SKM-1 (cell line): Measurements from ENCODE around the gene GNB5.
A peak's percentile ranks its signal among the peaks of the same experiment; 100 is the strongest.
"Not testable (repeated sequence)": the region's sequence is repeated elsewhere in the genome, so short reads cannot be mapped to it uniquely, and the experiment has no call there.

Experiments
- DNase-seq: peaks from one replicate; lab custom pipeline; 2025; ENCODE audit not compliant: unreplicated experiment; lab: John Stamatoyannopoulos, UW

The GNB5 gene

DNA sequence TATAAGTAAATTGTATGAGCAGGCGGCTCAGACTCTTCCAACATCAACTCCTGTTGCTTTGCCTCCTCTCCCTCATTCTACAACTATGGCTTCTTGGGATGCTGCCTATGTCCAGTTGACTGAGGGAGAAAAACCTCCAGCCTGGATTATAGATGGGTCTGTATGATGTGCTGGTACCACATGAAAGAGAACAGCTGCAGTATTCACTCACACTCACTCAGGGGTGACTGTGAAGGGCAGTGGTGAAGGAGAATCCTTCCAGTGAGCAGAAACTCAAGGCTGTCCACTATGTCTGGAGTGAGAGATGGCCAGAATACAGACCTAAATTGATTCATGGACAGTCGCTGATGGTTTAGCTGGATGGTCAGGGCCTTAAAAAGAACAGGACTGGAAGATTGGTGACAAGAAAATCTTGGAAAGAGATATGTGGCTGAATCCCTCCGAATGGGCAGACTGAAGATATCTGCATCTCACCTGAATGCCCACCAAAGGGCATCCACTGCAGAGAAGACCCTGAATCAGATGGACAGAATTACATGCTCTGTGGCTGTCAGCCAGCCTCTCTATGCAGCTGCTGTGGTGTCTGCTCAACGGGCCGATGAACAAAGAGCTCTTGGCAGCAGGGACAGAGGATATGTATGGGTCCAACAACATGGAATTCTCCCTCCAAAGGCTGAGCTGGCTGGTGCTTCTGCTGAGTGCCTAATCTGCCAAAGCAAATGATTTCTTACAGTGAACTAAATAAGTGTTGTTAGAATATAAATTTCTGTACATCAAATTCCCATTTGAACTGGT, 76.7 kb downstream of the GNB5 start:
- DNase-seq, result no peak

DNA sequence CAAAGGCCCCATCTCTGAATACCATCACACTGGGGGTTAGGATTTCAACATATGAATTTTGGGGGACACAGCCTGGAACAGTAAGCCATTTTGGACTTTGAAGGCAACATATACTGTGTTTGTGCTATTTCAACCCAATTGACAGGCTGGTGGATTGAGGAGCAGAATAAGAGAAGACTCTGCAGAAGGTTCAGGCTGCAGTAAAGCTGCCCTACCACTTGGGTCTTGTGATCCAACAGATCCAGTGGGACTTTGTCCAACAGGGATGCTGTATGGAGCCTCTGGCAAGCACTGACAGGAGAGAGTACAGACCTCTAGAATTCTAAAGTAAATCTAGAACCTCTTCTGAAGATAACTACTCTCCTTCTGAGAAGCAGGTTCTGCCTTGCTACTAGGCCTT, 77.5 kb downstream of the GNB5 start:
- DNase-seq, result no peak

DNA sequence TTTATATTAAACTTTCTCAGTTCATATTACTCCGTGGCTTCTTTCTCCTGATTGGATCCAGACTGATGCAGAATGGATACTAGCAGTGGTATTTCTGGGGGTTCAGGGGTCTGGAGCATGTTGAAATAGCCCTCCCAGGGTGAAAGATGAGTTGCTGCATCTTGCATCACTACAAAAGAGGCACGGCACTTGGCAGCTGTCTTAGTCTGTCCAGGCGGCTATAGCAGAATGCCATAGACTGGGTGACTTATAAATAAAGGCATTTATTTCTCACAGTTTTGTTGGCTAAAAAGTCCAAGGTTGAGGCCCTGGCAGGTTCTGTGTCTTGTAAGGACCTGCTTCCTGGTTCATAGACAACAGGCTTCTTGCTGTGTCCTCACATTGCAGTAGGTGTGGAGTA, 78.0 kb downstream of the GNB5 start:
- DNase-seq, result no peak

DNA sequence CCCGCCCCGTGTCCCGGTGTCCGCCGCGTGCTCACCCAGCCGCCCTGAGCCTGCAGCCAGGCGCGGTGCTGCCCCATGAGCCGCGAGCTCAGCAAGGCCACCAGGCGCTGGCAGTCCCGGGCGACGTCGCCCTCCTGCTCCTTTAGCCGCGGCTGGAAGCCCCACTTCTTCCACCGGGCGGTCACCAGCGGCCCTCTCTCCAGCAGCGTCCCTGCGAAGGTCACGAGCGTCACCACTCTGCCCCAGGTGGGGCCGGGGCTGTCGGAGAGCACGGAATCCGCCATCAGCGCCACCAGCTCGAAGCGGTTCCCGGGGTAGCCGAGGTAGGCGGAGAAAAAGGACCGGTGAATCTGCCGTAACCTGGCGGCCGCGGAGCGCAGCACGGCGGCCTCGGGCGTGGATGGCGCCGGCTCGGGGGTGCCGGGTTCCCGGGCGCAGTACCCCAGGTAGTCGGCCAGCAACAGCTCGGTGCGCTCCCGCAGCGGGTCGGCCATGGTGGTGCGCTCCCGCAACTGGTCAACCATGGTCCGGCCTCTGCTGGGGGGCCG, 78.9 kb downstream of the GNB5 start:
- no peak for DNase-seq

DNA sequence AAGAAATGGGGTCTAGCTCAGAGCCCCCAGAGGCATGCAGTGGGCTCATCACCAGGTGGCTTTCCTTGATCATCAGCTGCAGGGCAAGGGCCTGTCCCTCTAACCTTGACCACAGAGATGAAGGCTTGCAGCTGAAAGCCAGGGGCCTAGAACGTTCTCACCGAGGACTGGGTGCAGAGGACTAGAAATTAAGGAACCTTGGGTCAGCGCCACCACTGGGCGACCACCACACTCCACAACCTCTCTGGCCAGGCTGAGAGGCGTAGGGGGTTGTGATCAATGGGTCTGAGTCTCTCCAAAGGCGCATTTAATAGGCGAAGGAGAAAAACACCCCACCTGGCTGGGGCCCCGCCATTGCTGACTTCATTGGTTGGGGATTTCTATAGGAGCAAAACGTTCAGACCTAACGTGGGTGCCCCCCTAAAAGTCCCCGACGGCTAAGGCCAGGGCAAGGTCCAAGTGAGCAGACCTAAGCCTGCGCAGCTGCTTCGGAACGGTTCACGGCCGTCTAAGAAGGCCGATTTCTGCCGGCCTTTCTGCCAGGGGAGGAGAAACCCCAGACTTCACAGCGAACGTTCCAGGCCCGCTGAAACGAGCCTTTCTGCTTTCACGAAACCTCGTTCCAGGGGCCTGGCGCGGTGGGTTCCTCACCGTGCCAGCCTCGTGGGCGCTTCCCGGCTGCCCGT, 79.5 kb downstream of the GNB5 start:
- DNase-seq, result no peak

DNA sequence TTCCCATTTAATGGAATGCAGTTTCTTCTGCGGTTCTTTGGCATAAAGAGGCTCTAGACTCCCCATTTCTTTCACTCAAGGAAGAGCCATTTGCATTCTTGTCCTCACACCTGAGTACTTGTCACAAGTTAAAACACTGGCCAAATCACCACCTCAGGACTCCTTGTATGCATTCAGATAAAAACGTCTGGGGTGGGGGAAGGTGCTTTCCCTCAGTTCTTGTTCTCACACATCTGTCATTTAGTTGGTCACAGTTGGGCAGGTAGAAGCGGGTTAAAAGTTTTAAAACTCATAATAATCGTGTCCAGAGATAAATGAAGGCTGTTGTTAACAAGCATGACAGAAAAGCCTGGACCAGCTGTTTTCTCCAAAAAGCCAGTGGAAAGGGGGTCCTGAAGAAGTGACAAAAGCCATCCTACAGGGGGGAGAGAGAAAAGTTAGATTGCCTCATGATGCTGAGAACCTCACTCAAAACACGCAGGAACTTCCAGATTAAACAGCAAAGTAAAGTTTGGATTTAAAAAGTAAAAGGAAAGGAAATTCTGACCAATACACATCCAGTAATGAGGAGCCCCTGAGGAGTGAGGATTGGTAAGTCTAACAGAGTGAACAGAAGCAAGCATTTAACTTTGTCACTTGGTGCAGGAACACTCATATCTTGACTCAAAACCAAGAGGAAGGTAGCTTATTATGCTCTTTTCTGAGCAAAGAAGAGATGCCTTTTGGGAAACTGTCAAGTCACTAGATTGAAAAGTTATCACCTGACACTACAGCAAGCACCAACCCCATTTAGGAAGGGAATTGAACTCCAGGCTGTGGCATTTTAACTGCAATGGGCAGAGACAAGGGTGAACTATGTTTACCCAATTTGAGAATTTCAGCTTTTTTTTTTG, 81.4 kb downstream of the GNB5 start:
- no peak for DNase-seq

DNA sequence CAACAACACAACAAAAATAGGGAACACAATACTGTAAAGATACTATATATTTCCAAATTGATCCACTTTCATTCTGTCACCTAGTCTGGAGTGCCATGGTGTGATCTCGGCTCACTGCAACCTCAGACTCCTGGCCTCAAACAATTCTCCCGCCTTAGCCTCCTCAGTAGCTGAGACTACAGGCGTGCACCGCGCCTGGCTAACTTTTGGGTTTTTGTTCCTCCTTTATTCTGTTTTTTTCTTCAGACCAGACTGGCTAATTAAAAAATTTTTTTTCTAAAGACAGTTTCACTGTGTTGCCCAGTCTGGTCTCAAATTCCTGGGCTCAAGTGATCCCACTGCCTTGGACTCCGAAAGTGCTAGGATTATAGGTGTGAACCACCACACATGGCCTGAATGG, 84.0 kb downstream of the GNB5 start:
- DNase-seq, result no peak

DNA sequence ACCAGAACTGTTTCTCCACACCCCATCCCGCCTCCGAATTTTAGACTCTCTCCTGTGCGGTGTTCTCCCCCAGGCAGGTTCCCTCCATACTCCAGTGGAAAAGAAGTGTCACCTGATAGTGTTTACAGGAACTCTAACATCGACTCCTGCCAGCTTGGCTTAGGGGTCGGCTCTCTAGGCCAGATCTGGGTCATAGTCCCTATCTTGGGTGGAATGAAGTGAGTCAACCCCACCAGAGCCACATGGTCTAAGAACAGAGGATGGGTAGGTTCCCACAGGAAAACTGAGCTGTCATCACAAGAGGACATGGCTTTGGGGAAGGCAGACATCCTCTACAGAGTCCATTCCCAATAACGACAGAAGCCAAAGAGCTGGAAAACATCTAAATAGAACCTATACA, 84.6 kb downstream of the GNB5 start:
- DNase-seq, result no peak

DNA sequence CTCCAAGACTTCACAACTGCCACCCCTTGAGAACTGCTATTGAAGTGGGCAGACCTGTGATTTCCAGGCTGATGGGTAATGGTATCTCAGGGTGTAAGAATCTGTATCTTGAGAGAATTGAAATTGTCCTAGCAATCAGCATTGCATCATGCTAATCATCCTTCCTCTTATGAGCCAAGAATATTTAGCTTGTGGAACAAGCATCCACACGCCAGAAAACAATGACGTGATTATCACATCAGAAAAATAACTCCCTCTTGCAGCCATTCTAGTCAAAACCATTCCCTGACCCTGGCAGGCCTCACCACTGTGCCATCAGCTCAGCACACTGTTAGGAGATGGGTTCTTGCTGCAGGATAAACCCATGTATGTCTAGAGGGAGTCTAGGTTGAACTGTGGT, 85.3 kb downstream of the GNB5 start:
- DNase-seq, result no peak

DNA sequence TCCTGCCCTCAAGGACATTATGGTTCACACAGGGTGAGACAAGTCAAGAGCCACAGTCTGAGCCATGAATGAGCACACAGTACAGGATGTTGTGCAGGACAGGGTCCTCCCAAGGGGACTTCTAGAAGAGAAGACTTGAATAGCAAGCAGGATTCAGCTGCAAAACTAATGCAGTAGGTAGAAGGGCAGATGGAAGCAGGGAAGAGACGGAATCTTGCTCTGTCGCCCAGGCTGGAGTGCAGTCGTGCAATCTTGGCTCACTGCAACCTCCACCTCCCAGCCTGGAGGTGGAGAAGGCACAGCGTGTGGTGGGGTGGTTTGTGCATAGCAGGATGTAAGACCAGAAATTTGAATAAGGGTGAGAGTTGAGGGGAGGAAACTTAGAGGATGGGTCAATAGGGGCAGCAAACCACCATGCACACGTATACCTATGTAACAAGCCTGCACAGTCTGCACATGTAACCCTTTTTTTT, 86.6 kb downstream of the GNB5 start:
- DNase-seq, result no peak

DNA sequence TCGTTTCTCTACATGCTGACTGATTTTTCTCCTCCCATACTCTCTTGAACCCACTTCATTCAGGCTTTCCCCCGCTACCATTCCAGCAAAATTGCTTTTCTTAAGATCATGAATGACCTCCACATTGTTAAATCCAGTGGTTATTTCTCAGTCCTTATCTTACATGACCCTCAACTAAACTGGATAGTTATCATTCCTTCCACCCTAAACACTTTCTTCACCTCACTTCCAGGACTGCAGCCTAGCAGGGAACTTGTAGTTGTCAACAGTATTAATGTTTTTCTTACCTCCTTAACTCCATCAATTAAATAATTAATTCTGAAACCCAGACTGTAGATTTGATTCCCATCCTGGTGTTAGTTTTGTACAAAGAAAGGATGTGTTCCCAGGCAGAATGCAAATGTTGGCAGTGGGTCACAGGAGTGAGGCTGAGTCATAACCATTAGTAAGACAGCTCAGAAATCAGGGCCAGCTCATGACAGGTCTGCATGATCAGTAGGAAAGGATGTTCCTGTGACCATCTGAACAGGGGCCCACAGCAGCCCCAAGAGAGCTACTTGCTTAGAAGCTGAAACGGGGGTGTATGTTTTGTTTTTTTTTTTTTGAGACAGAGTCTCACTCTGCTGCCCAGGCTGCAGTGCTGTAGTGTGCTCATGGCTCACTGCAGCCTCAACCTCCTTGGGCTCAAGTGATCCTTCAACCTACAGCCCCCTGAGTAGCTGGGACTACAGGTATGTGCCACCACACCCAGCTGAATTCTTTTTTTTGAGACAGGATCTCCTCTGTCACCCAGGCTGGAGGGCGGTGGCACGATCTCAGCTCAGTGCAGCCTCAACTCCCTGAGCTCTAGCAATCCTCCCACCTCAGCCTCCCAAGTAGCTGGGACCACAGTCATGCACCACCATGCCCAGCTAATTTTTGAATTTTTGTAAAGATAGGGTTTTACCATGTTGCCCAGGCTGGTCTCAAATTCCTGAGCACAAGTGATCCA, 87.7 kb downstream of the GNB5 start:
- DNase-seq, result no peak

DNA sequence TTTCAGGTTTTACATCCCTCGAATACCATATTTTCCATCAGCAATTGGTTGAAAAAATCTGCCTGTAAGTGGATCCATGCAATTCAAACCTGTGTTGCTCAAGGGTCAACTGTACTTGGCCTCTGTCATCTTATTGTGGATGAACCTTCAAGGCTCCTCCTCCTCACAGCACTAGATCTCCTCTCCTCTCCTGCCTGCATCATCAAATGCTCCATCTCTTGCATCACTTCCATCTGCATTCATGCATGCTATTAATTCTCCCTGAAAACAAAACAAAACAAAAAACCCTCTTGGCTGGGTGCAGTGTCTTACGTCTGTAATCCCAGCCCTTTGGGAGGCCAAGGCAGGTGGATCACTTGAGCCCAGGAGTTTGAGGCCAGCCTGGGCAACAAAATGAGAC, 88.7 kb downstream of the GNB5 start:
- DNase-seq, result no peak

DNA sequence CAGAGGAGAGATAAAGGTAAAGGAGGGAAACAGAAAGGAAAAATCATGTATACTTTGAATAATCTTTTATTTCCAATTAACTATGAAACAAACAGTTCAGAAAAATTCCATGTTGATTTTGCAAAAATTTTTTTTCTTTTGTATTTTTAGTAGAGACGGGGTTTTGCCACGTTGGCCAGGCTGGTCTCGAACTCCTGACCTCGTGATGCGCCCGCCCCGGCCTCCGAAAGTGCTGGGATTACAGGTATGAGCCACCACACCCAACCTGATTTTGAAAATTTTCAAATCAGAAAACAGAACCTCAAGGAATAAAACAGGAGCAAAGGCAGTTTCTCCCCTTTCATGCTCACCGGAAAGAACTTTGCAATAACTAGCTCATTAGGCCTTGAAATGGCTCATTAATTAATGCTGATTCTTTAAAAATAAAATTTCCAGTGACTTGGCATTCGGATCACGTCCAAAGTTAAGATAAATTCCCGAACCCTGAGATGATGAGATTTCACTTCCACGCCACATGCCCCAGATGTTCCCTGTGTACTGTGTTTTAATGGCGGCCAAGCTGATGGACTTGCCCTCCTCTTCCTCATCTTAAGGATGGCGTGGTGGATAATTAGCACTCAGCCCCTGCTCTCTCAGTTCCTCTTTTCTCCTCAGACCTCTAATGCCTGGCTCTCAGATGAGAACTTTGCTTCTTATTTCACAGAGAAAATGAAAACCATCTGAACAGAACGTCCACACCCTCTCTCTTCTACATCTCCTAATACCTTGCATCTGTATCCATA, 89.5 kb downstream of the GNB5 start:
- DNase-seq, result peak; percentile 65

DNA sequence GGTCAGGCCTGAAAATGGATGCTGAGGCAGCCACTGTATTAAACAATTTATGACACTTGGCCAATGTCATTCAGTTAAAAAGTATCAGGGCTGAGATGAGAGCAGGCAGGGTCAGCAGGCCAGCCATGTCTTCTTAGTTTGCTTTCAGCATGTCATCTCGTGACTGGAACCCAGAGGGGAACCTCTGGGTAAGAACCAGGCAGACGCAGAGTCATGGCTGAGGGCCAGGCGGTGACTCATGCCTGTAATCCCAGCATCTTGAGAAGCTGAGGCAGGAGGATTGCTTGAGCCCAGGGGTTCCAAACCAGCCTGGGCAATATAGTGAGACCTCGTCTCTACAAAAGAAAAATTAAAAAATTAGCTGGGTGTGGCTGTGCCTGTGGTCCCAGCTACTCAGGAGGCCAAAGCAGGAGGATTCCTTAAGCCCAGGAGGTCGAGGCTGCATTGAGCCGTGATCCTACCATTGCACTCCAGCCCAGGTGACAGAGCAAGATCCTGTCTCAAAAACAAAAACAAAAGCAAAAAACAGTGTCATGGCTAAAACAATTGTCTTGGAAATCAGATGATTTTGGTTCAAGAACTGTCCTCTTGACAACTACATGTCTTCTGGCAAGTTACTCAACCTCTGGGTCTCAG, 90.3 kb downstream of the GNB5 start:
- peak; percentile 15 for DNase-seq

DNA sequence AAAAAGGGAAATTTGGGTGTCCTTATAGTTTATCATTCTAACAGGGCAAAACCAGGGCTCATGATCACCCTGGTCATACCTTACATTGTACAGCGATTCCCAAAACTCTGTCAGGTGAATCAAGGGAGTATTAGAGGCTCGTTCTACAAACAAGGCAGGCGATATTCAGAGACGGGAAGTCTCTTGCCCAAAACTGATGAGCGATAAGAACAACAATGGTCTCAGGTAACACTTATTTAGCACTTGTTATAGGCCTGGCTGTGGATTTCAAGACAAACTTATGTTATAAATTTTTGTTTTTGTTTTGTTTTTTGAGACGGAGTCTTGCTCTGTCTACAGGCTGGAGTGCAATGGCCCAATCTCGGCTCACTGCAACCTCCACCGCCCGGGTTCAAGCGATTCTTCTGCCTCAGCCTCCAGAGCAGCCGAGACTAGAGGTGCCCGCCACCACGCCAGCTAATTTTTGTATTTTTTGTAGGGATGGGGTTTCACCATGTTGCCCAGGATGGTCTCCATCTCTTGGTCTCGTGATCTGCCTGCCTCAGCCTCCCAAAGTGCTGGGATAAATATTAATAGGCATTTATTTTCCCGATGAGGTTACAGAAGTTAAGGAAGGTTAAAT, 91.4 kb downstream of the GNB5 start:
- no peak for DNase-seq

DNA sequence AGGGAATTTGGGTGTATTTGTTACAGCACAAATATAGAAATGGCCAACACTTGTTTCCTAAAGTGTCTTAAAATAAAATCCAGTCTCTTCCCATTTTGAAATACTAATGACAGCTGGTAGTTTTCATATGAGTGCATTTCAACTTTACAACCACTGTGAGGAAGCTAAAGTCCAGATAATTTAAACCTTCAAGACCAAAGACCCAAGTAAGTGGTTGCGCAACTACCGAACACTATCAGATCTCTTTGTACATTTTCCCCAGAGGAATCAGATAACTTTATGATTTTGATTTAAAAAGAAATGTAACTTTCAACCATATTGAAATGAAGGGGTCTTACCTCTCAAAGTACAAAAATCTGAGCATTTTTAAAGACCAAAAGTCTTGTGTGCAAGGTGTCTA, 92.9 kb downstream of the GNB5 start:
- DNase-seq, result no peak

DNA sequence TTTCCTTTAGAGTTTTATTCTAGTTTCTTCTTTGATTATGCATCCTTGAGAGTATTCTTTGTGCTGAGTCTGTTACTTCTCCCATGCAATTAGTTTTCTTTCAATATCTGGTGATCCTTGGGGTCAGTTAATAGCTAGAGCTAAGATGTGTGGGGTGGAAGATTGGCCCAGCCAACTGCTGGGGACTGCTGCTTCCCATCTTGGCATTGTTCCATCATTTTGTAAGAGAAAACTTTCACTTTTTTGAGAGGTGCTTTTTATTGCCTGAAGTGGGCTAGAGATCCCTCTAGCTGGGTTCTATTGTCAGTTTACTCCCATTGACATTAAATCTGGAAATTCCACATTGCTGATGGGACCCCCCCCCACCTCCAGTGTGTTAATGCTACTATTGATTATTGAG, 94.0 kb downstream of the GNB5 start:
- DNase-seq, result no peak

DNA sequence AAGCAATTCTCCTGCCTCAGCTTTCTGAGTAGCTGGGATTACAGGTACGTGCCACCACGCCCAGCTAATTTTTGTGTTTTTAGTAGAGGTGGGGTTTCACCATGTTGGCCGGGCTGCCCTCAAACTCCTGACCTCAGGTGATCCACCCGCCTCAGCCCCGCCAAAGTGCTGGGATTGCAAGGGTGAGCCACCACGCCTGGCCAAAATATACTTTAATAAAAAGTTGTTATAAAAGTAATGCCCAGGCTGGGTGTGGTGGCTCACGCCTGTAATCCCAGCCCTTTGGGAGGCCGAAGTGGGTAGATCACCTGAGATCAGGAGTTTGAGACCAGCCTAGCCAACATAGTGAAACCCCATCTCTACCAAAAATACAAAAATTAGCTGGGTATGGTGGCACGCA, 94.7 kb downstream of the GNB5 start:
- DNase-seq, result not testable (repeated sequence)
